Measurements from ENCODE around the gene GRM3. TPM values are rescaled to one million over a fixed set of nuclear protein-coding genes. Genes with fewer than 3 reads are reported as not detected.

Gene GRM3
- total and polyA plus RNA-seq, 2 of the 13 experiments (the other 11 are each of a cell fraction or from before 2014, with no cell fraction given), result not detected

DNA sequence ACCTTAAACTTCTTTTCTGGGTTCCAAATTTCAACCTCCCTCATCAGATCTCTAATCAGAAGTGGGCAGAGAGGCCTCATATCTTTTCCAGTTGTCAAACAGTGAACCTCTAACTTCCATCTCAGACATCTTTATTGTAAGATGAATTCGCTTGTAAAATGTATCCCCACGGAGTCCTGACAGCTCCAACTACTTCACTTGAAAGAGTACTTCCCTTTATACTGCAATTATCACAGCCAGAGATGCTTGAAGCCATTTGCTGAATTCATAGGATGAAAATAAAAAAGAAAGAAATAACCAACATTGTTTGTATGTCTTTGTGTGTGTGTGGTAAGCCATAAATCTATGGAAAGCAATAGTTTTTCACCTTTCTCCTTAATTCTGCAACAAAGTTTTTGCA is 175.2 kb downstream of the GRM3 start (continued):
- TF ChIP-seq PRDM10 (CRISPR knock-in tag; IDR thresholded peaks at IDR 0.05; ENCODE audit: low read depth) (no peak), ZZZ3 (CRISPR knock-in tag; IDR thresholded peaks at IDR 0.05; ENCODE audit: borderline replicate concordance) (no peak), ZNF614 (CRISPR knock-in tag; IDR thresholded peaks at IDR 0.05; ENCODE audit: borderline replicate concordance) (no peak), SSRP1 (CRISPR knock-in tag; IDR thresholded peaks at IDR 0.05) (no peak)

GRCh38 chr7:86823769-86824168 is 180.1 kb downstream of the GRM3 start:
- no peak overlapping the region for H3K4me3 ChIP-seq (replicated peaks in 1 of 3; ENCODE audit: insufficient read depth in 1 of 3, low read depth in 2 of 3, low read length in 3 of 3)
- H3K27me3 ChIP-seq (ENCODE audit: control insufficient read depth in 1 of 2, insufficient read depth in 2 of 2, low read length in 2 of 2), result no peaks in the 10 kb centered on the region
- WGBS (ENCODE audit: low lambda C conversion rate), result 0% methylated on average over 2 of the region's 2 CpGs
- H3K27ac ChIP-seq (ENCODE audit: extremely low read length, insufficient read depth, low read length), result no peak overlapping the region
- DNase-seq (ENCODE audit: low spot score), result no peak
- H3K4me1 ChIP-seq (ENCODE audit: insufficient read depth, low read length), result no peaks in the 10 kb centered on the region
- intact Hi-C loops (cut with micrococcal nuclease; ENCODE audit: unreplicated experiment), result no loop called here
- BruUV-seq (replicated peaks), result no TSS peak
- H3K79me2 ChIP-seq (ENCODE audit: insufficient read depth, low read length), result no peaks in the 10 kb centered on the region
- no peak for ATAC-seq
- no peaks in the 10 kb centered on the region for H3K36me3 ChIP-seq (replicated peaks in 1 of 2; ENCODE audit: control insufficient read depth in 1 of 2, insufficient read depth in 2 of 2, low read length in 2 of 2)
- FAIRE-seq, result no peak
- in situ Hi-C loops (cut with HindIII; ENCODE audit: extremely low pct_ligation_motif_present, low pct_unique_long_range_greater_than_20kb), result no loop called here
- CTCF ChIA-PET (ENCODE audit: low intra/inter-chr PET ratio, low total read pairs), result no interaction called here
- POLR2A ChIA-PET, result no interaction called here
- H3K9me3 ChIP-seq (ENCODE audit: low read length), result no peaks in the 10 kb centered on the region
- no peak overlapping the region for H3K9ac ChIP-seq (ENCODE audit: insufficient read depth, low read depth, low read length)
- H3K4me2 ChIP-seq (ENCODE audit: low read depth, low read length), result no peak overlapping the region
- no peak for TF ChIP-seq PLRG1 (conservative IDR thresholded peaks at IDR 0.05)
- no peak for TF ChIP-seq MBD4 (IDR thresholded peaks at IDR 0.05; ENCODE audit: borderline replicate concordance, low read length)
- TF ChIP-seq TAF15 (IDR thresholded peaks at IDR 0.05; ENCODE audit: low read depth, low read length, poor library complexity, severe bottlenecking), result no peak
- TF ChIP-seq, protein P1, sequence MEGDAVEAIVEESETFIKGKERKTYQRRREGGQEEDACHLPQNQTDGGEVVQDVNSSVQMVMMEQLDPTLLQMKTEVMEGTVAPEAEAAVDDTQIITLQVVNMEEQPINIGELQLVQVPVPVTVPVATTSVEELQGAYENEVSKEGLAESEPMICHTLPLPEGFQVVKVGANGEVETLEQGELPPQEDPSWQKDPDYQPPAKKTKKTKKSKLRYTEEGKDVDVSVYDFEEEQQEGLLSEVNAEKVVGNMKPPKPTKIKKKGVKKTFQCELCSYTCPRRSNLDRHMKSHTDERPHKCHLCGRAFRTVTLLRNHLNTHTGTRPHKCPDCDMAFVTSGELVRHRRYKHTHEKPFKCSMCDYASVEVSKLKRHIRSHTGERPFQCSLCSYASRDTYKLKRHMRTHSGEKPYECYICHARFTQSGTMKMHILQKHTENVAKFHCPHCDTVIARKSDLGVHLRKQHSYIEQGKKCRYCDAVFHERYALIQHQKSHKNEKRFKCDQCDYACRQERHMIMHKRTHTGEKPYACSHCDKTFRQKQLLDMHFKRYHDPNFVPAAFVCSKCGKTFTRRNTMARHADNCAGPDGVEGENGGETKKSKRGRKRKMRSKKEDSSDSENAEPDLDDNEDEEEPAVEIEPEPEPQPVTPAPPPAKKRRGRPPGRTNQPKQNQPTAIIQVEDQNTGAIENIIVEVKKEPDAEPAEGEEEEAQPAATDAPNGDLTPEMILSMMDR (CRISPR knock-in tag; IDR thresholded peaks at IDR 0.05), result no peak
- TF ChIP-seq RFXANK (CRISPR knock-in tag; IDR thresholded peaks at IDR 0.05), result no peak
- no peak overlapping the region for H2AFZ ChIP-seq (ENCODE audit: low read length)
- no peaks in the 10 kb centered on the region for H4K20me1 ChIP-seq (ENCODE audit: insufficient read depth, low read length)

Measured in HepG2 (cell line).